GM18861 (cell line): ENCODE measurements around the gene PSAPL1.

Experiments
- ATAC-seq: cut with Tn5 transposase; IDR thresholded peaks from one replicate; pipeline ENCODE4 v1.9.1; 2021; ENCODE audit not compliant: unreplicated experiment

PSAPL1 gene

GRCh38 chr4:7384003-7384928 lies 50.5 kb downstream of the PSAPL1 start:
- ATAC-seq = no peak

GRCh38 chr4:7383266-7383665 lies 51.5 kb downstream of the PSAPL1 start:
- no peak for ATAC-seq

- no peak for ATAC-seq
Observed at GRCh38 chr4:7382634-7383014, 52.1 kb downstream of the PSAPL1 start.

GRCh38 chr4:7381890-7382633 lies 52.7 kb downstream of the PSAPL1 start:
- ATAC-seq = no peak

- ATAC-seq = no peak
Observed at GRCh38 chr4:7381221-7381889, 53.4 kb downstream of the PSAPL1 start.
